SHP77 (cell line): ENCODE data around the gene TIMM8A.
A peak's percentile ranks its signal among the peaks of the same experiment; 100 is the strongest.

Source experiments
- DNase-seq, 2 experiments: peaks; one replicate each; lab custom pipeline; 2025; lab: John Stamatoyannopoulos, UW

TIMM8A gene, protein sequence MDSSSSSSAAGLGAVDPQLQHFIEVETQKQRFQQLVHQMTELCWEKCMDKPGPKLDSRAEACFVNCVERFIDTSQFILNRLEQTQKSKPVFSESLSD

DNA sequence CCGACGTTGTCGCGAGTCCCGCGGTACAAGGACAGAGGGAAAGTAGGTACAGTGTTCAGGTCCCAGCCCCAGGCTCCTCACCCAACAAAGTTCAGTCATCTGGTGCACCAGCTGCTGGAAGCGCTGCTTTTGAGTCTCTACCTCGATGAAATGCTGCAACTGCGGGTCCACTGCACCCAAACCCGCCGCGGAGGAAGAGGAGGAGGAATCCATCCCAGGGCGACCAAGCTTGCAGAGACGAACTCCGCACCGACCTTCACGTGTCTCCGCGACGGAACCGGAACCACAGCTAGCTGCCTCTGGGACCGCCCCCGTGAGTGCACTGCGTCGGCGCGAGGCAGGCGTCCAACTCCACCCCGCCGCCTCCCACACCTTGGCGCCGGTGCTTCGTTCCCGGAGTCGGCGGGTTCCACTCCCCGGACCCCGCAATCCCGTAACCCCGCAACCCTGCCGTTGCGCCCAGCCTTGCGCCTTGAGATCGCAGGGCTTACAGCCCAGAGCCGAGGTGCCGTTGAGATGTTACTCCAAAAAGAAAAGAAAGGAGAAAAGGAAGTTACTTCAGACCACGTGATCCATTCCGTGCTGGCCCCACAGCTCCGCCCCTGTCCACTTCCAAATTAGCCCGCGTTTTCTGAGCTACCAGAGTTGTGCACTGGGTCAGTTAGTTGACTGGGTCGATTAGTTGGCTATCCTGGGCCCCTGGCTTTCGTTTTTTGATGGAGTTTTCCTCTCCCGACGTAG lies at the start of gene TIMM8A:
TSS of gene TIMM8A (minus strand) at position 291 of the 741 bp plus-strand sequence. CDS start at position 213, 78 bp downstream.
- peak; percentile 47 to 67 for DNase-seq

DNA sequence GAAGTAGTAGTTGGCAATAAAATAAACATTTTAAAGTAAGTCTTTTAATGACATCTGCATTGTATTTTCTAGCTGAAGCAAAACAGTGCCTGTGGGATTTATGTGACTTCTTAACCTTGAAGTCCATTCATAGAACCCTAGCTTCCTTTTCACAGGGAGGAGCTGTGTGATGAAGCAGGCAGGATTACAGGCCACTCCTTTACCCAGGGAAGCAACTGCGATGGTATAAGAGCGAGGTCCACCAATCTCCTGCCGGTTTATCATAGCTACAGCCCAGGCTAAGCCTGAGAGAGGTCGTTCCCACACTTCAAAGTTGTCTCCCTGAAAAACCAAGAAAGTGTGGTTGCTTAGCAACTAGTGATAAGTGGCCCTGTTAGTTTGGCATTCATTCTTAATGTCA lies 49.2 kb upstream of the TIMM8A start:
- DNase-seq, result no peak

DNA sequence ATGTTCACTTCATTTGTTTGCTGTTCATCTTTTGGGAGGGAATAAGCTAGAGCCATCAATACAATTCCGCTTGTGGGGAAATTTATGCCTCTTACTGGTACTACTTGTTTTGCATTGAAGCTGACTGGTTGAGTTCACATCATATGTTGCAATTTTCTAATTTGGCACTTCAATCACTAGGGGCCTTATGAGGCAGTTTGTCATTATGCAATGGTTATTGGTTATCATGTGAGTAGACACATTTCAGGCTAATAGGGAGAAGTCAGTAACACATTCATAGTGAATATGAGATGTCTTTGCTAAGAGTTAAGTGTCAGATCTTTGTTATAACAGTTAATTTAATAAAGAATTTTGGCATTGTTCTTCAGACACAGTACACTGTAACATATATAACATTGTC lies 47.2 kb upstream of the TIMM8A start:
- DNase-seq, result no peak

DNA sequence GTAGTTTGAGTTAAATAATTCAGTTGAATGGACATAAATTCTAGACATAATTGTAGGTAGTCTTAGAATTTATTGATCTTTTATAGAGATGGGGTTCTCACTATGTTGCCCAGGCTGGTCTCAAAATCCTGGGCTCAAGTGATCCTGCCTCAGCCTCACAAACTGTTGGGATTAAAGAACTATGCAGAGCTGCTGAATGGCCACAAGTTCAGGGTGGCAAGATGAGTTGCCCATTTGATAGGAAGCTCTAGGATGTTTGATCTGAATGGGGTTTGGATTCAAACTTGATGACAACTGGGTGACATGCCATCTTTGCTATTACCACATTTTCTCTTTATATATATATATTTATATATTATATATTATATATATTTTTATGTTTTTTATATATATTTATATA lies 45.8 kb upstream of the TIMM8A start:
- no peak for DNase-seq

DNA sequence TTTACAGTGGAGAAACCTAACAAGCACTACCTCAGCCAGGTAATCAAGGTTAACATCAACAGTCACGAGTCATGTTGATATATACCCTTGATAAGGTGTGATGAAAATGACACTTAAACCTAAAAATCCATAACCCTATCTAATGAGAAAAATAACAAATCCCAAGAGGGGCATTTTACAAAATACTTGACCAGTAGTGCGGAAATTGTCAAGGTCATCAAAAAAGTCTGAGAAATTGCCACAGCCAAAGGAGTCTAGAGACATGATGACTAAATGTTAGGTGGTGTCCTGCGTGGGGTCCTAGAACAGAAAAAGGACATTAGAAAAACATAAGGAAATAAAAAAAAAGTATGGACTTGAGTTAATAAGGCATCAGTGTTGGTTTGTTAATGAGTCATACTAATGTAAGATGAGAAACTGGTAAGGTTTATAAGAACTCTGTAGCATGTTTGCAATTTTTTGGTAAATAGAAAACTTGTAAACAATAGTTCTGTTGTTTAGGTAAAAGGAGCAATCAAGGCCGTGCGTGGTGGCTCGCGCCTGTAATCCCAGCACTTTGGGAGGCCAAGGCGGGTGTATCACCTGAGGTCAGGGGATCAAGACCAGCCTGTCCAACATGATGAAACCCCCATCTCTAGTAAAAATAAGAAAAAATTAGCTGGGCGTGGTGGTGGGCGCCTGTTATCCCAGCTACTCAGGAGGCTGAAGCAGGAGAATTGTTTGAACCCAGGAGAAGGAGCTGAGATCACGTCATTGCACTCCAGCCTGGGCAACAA lies 45.2 kb upstream of the TIMM8A start:
- DNase-seq, result no peak

DNA sequence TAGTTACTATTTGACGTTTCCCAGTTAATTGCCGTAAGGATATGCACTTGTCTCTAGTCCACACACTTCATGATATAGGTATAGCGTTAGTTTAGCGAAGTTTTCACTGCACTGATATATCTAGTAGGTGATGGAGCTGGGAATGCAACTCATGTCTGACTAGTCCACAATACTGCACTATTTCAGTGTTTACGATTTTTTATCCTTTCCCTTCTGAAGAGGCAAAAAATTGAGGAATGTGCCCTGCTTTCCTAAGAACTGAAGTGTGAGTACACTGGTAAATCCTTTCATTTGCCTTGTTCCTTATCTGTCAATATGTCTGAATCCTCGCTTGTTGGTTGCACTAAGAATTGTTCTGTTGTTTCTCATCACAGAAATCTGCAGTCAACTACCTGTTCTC lies 43.3 kb upstream of the TIMM8A start:
- no peak for DNase-seq

DNA sequence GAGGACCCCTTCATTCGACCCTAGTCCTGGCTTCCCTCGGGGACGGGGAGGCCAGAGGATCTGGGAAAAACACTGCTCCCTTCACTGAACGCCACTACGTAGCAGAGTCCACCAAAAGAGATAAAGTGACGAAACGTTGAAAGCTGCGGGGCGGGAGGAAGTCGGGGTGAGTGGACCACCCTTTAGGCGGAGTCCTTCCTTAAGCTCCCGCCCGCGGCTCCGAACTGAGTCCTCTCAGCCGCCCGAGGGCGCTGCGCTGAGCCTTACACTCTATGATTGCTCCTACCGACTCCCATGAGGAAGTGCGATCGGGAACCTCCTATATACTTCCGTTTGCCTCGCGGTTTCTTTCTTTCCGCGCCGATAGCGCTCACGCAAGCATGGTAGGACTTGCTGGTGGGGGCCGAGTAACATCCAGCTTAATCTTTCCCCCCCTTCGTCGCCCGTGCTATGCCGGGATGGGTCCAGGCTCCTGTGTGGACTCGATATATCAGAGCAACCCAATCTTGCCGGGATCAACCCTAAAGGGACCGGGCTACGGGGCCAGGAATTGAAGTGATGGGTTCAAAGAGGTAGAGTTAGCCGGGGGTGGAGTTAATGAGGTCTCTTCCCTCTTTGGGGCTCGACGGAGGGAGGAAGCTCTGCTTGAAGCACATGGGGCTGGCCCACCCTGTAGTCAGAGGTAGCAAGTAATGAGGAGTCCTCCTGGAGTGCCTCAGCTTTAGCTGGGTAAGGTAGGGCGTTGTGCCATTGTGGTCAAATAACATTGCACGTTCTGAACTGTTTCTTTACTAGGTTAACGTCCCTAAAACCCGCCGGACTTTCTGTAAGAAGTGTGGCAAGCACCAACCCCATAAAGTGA lies 42.4 kb upstream of the TIMM8A start, which contains the start of gene RPL36A:
TSS of gene RPL36A (plus strand) at position 348 of the 862 bp plus-strand sequence. CDS start at position 381, 33 bp downstream.
- DNase-seq, result peak; percentile 82

DNA sequence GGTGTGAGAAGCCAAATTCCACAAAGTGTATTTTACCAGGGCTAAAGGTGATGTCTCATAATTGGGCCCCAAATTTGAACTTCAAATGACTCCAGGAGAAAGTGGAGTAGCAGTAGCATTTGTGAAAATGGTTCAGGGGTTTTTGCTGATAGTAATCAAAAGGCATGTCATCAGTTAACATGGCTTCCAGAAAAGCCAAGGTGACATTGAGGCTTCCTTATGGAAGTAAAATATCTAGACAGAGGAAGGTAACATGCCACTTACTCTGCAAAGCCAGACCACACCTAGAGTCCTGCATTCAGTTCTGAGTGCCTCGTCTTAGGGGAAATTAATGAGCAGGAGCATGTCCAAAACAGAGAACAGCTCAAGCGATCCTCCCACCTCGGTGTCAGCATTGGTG lies 40.1 kb upstream of the TIMM8A start:
- DNase-seq, result no peak

DNA sequence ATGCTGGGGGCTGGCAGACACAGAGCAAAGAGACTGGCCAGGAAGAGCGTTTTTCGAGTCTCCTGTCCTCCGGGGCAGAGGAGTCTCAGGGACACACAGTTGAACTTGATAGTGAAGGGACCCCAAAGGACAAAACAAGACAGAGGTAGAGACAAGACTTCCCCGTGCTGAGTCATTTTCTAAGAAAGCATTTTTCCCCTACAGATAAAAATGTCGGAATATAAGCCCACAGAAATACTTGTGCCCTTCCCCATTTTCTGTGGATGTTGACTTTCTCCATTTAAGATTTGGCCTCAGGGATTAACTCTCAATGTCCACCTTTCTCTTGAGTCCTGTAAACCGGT lies 38.0 kb upstream of the TIMM8A start:
- DNase-seq, result no peak

DNA sequence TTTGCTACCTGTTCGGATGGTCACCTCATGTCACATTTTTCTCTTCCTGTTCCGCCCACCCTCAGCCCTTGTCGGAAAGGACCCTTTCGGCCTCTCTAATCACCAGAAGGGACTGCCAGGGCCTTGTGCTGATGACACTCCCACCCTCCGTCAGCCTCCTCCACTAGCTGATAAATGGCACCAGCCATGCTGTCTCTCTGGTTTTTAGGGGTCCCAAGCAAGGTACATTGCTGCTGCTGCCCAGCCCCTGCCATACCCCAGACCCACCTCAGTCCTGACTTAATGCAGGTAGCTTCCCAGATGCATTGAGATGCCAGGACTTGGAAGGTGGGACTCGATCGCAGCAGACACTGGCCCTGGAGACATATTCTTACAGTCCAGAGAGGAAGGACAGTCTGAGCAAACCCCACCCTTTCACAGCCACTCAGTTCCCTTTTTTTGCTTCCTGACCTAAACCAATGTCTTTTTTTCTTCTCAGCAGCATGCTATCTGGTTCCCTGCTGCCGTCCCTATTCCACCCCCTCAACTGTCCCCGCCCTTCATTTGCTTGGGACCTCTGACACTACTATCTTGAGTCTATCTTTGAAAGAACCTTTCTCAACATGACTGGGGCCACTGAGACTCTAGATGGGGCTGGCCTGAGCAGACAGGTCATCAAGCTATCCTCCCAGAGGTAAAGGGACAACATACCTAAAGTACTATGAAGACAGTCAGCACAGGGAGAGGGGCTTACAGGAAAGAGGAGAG lies 37.4 kb upstream of the TIMM8A start, which contains the start of gene BTK:
TSS of gene BTK (minus strand) at position 397 of the 747 bp plus-strand sequence. CDS start 10,907 bp downstream, outside the sequence.
- DNase-seq, result no peak

DNA sequence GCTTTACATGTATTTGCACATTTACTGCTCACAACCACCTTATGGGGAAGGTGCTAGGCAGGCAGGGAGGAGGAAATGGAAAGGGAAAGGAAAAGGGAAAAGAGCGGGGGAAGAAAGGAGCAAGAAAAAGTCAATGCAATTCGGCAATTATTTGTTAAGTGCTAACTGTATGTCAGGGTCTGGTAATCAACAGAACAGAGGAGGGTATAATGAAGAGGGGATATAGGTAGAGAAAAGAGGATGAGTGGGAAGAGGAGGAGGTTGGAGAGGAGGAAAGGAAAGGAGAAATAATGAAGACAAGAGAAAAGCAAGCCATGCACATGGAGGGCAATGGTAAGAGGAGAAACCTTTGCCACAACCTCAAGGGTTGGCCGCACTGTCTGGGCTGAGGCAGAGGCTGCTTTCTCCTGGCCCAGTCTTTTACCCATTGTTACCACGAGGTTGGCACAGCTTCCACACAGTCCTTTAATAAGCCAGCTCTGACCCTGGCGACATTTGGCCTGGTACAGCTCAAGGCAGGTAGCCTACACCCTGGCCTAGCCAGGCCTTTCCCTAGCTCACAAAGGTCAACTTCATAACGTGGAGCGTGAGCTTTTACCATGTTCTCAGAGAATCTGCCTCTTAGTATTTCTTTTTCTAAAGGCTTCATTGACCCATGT lies 36.6 kb upstream of the TIMM8A start:
- DNase-seq, result no peak

DNA sequence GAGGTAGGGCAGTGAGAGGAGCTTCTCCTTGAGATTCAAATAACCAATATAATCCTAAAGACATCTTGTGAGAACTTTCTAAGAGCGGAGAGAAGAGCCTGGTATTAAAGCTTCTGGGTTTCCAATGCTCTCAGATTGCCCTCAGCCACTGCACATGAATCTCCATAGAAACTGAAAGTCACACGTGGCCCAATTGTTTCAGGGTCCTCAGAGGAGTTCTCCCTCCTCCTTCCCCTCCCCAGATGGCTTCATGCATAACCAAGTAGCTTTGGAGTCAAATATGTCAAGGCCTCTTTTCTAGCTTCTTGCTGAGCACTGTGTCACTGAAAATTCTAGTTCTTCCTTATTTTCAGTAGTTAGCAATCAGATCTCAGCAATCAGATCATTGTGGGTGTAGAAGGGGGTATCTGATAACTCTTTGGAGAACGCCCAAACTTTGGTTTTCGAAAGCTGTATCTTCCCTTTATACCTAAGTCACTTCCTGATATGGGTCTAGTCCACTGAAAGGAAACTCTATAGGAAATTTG lies 35.2 kb upstream of the TIMM8A start:
- no peak for DNase-seq

DNA sequence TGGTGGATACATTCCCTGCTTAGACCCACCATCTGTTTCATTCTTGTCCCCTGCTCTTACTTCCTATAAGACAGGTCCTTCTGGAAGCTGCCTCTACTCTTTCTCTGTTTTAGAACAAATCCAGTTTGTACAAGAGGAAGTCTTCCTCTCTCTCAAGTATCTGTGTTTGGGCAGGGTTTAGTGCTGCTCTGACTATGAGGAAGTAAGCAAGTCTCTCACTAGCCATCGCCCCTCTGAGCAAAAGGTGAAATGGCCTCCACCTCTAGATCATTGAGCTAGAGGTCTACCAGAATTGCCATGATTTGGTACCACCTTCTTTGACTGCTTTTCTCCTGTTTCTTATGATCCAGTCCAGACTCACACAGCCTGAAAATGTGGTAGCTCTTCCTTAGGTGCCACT lies 29.0 kb upstream of the TIMM8A start:
- no peak for DNase-seq

DNA sequence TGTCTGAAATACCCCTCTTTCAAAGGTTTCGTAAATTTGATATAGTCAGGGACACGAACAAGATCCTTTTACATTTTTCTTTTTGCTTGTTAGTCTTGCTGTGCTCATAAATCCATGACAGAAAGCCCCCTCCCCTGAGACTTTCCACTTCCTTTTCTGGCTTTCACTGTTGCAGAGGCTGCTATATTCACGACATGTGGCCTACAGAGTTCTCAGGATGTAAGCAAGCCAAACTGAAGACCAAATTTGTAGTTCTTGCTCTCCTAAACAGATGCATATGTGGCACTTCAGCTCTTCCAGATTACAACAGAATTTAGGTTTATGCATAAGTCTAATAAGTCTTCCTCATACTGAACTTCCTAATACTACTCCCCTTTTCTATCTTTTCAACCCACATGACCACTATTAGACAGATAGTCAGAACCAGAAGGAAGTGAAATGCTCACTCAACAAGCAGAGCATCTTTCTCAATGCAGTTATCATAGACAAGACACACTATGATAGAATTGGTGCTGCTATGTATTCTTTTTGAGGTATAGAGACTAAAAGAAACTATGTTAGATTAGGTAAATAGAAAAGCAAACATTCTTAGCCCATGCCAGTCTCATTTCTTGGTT lies 22.5 kb upstream of the TIMM8A start:
- DNase-seq, result no peak

DNA sequence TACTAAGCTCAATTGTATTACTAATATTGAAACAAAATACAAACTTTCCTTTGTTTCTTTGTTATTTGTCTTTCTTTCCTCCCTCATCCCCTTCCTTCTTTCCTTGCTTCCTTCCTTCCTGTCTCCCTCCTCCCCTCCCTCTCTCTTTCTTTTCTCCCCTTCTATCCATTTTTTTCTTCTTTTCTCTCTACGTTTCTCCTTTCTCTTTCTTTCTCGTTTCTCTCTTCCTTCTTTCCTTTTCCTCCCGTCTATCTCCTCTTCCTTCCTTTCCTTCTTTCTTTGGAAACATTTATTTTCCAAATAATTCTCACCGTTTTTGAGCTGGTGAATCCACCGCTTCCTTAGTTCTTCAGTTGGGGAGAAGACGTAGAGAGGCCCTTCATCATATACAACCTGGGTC lies 21.1 kb upstream of the TIMM8A start:
- DNase-seq, result no peak

DNA sequence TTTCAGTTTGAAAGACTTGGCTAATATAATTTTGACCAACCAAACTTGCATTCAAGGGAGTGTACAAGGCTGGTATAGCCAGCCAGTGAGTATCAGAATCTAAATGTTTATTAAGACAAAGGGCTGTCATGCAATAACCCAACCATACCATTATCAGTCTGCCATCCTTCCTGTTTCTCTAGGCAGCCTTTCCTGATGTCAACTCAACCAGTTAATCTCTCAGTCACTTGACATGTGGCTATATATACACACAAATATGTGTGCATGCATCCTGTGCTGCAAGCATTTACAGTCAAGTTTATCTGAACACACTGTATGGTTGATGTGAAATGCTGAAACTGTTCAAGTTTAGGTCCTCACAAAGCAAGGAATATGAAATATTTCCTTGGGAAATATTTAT lies 20.3 kb upstream of the TIMM8A start:
- no peak for DNase-seq

DNA sequence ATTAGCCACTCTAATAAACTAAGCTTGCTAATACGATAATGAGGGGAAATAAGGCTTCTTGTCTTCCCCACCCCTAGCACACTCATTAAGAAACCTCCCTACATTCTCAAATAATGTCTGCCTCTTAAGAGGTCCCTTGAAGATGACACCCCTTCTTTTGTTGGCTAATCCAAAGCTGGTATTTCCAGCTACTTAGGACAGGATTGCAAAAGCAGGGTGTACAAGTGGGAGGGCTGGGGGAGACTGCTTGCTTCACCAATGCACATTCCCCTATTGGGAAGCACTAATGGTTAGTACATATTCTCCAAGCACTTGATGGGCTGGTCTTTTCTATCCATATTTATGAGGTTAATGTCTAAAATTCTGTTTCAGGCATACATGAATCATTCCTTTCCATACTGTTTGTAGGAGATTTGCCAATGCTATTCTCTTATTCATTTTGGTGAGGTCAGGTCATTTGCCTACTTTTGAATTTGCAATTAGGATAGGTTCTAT lies 16.8 kb upstream of the TIMM8A start:
- no peak for DNase-seq

DNA sequence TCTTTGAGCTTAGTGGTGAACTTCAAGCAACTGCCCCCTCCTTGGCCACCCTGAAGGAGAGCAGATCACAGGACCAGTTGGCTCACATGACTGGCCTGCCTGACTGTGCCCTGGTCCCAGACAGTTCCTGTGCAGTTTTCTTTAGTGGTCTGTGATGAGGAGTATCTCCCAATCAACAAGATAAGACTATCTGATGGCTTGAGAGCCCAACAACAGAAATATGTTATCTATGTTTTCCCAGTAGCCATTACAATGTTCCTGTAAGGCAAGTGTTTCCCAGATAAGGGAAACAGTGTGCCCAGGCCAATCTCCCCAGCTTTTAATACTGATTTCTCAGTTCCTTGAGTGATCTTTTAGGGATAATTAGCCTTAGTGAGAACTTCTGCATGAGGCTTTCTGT lies 14.2 kb upstream of the TIMM8A start:
- DNase-seq, result no peak

DNA sequence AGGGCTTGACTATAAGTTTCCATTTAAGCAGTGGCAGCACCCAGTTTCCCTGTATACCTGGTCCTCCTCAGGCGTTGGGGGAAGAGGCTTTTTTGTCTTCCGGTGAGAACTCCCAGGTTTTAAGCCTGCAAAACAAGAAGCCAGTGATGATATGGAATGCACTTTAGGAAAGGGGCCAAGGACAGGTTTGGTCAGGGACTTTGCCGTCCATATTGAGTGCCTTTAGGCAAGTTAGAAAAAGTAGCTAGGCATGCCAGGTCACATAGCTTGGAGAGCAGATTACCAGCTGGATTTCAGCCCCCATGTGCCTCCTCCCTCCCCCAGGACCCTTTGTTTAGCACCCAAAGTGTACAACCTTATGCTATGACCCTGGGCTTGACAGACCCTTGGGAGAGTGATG lies 13.6 kb upstream of the TIMM8A start:
- DNase-seq, result no peak

DNA sequence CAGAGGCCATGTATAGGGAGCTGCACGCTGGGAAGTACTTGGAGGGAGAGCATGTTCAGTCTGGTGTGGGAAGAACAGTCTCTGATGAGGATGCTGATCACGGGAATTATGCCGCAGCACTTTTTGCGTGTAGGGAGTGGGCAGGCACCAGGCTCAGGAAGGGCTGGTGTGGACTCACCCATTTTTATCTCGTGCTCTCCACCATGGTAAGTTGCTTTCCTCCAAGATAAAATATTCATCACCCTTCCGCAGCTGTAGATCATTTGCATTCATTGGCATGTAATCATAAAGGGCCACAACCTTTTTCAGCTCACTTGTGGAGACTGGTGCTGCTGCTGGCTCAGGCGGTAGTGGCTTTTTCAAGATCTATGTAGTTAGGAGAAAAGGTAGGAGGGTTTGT lies 11.8 kb upstream of the TIMM8A start:
- DNase-seq, result no peak
